CD8-positive, alpha-beta memory T cell (primary cell): ENCODE measurements around the gene GTPBP1. TPM values are rescaled to one million over a fixed set of nuclear protein-coding genes. Genes with fewer than 3 reads are reported as not detected.

Source experiments
- CTCF ChIA-PET: fragments of 350-600 bp; sonication (Branson Sonifier 250); formaldehyde crosslinking; loops from one replicate; lab custom pipeline; 2021; ENCODE audit warnings: antibody characterized with exemption; lab: Charles Lee
- POLR2A ChIA-PET: fragments of 350-600 bp; sonication (Branson Sonifier 250); formaldehyde crosslinking; loops from one replicate; lab custom pipeline; 2021; ENCODE audit warnings: antibody characterized with exemption; lab: Charles Lee
- DNase-seq, 5 donors: peaks; one replicate each; pipeline versions ENCODE4 v3.0.0 to v3.0.0-alpha.2; 2020 to 2022; ENCODE audit warnings: mixed read lengths in 1 of 5
- H3K27ac ChIP-seq: one replicate; pipeline ENCODE4 v1.7.0; 2013; ENCODE audit warnings: low read depth, mild to moderate bottlenecking, low read length, moderate library complexity
- H3K27me3 ChIP-seq: 2 replicates; pipeline ENCODE4 v1.7.0; 2013; ENCODE audit warnings: low read length, mild to moderate bottlenecking; ENCODE audit not compliant: insufficient read depth, poor library complexity, severe bottlenecking
- H3K36me3 ChIP-seq: 2 replicates; pipeline ENCODE4 v1.7.0; 2013; ENCODE audit warnings: mild to moderate bottlenecking, low read length, moderate library complexity; ENCODE audit not compliant: insufficient read depth
- H3K4me1 ChIP-seq: 2 replicates; pipeline ENCODE4 v1.7.0; 2013; ENCODE audit warnings: mild to moderate bottlenecking, low read length, moderate library complexity; ENCODE audit not compliant: insufficient read depth
- H3K4me3 ChIP-seq: 2 replicates; pipeline ENCODE4 v1.7.0; 2013; ENCODE audit warnings: mild to moderate bottlenecking, low read length
- H3K9me3 ChIP-seq: 2 replicates; pipeline ENCODE4 v1.7.0; 2013; ENCODE audit warnings: mild to moderate bottlenecking, low read length
- H3K27ac Mint-ChIP-seq, 8 donors: one replicate each; pipeline ENCODE4 v1.8.0; 2020 to 2021; ENCODE audit warnings: mixed read lengths in 8 of 8, mild to moderate bottlenecking in 6 of 8, inconsistent platforms in 3 of 8, moderate library complexity in 3 of 8
- H3K27me3 Mint-ChIP-seq, 2 donors: one replicate each; pipeline ENCODE4 v1.8.0; 2020 to 2021; ENCODE audit warnings: mixed read lengths in 2 of 2, mild to moderate bottlenecking in 1 of 2, moderate library complexity in 1 of 2
- H3K36me3 Mint-ChIP-seq, 3 donors: one replicate each; pipeline ENCODE4 v1.8.0; 2020 to 2021; ENCODE audit warnings: mixed read lengths in 3 of 3, inconsistent platforms in 1 of 3, mild to moderate bottlenecking in 1 of 3
- H3K4me1 Mint-ChIP-seq, 3 donors: one replicate each; pipeline ENCODE4 v1.8.0; 2020 to 2021; ENCODE audit warnings: mixed read lengths in 3 of 3, inconsistent platforms in 1 of 3, mild to moderate bottlenecking in 1 of 3
- H3K4me3 Mint-ChIP-seq, 7 donors: one replicate each; pipeline ENCODE4 v1.8.0; 2020 to 2021; ENCODE audit warnings: mixed read lengths in 7 of 7, mild to moderate bottlenecking in 6 of 7, moderate library complexity in 4 of 7, inconsistent platforms in 2 of 7
- H3K9me3 Mint-ChIP-seq, 5 donors: one replicate each; pipeline ENCODE4 v1.8.0; 2020 to 2022; ENCODE audit warnings: mixed read lengths in 5 of 5, mild to moderate bottlenecking in 3 of 5, moderate library complexity in 2 of 5, inconsistent platforms in 1 of 5
- polyA plus RNA-seq: library from polyadenylated mRNA; unstranded; fragments of 300-500 nt; fragmentation: Illumina TruSeq; gene quantifications from one replicate; pipeline ENCODE4 v1.2.3, GENCODE V29; 2021
- total RNA-seq, 2 experiments: library from RNA; stranded (reverse); gene quantifications; one replicate each; pipeline ENCODE4 v1.2.3, GENCODE V29; 2021

Gene GTPBP1
- total and polyA plus RNA-seq, 3 experiments from 2014 or later: 28.2 to 63.7 (median 62.7) TPM

DNA sequence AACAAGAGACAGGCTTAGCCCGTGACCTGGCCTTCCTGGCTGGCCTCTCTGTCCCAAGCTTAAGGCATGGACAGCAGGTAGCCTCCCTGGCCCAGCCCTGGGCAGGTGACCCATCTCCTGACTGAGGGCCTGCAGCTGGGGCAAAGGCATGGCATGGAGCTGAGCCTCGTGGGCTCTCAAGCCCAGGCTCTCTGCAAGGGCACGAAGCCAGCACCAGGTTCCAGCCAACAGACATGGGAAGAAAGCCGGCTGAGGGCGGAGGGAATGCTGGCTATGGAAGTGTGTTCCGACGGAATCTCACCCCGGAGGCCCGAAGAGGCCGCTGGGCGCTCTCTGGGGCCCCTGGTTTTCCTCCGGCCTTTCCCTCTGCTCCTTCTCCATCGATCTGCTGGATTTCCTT is 75.3 kb downstream of the GTPBP1 start:
- Histone ChIP-seq H3K36me3 (no peaks in the 10 kb centered on the region), H3K4me1 (no peaks in the 10 kb centered on the region), H3K27ac (no peak overlapping the region), H3K27me3 (no peaks in the 10 kb centered on the region), H3K4me3 (no peak overlapping the region), H3K9me3 (no peaks in the 10 kb centered on the region)
- H3K4me1 Mint-ChIP-seq: peaks cover 2 to 9% (median 4%) of the 10 kb centered on the region in 3 donors
- POLR2A ChIA-PET: no interaction called here
- H3K36me3 Mint-ChIP-seq: peaks cover 8 to 42% (median 8%) of the 10 kb centered on the region in 3 donors
- H3K4me3 Mint-ChIP-seq: no peak overlapping the region
- no peak for DNase-seq
- H3K27ac Mint-ChIP-seq: no peak overlapping the region
- H3K9me3 Mint-ChIP-seq: no peaks in the 10 kb centered on the region
- H3K27me3 Mint-ChIP-seq: no peaks in the 10 kb centered on the region
- CTCF ChIA-PET: interaction anchor here (1.0 to 1.5 kb wide), 2 partner anchors 12 to 88 kb away, joined by 3 to 4 read pairs; no protein-coding TSS in a partner anchor

DNA sequence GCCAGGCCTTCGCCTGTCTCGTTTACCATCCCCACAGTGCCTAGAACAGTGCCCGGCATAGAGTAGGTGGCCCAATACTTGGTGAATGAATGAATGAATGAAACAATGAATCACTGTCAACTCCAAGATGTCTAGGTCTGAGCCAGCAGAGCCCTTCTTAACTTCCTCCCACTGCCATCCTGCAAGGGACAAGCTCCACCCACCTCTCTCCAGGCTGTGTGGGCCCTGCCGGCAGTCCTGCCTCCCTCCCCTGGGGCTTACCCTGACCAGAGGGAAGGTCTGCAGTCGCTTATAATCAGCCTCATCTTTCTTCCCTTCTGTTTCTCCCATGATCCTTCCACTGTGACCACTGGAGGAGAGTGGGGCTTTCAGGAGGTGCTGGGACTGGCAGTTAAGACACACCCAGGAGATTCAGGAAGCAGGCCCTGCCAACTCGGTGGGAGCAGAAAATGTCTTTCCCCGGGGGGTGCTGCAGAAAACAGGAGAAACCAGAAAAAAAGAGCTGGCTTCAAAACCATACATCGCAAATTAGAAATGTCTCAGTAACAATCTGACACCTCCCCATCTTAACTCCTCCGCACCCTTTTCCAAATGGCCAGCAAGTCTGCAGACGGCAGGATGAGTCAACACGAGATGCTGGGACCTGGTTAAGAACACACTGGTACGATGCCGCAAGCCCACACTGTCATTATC is 76.8 kb downstream of the GTPBP1 start:
- no peaks in the 10 kb centered on the region for H3K4me1 ChIP-seq
- no peaks in the 10 kb centered on the region for H3K27me3 ChIP-seq
- peaks cover 2 to 9% (median 4%) of the 10 kb centered on the region in 3 donors for H3K4me1 Mint-ChIP-seq
- no peaks in the 10 kb centered on the region for H3K27me3 Mint-ChIP-seq
- POLR2A ChIA-PET: no interaction called here
- no peak overlapping the region for H3K4me3 ChIP-seq
- peaks cover 8 to 43% (median 8%) of the 10 kb centered on the region in 3 donors for H3K36me3 Mint-ChIP-seq
- H3K9me3 ChIP-seq: no peaks in the 10 kb centered on the region
- H3K27ac ChIP-seq: no peak overlapping the region
- no peaks in the 10 kb centered on the region for H3K36me3 ChIP-seq
- H3K4me3 Mint-ChIP-seq: no peak overlapping the region
- DNase-seq: no peak
- no peaks in the 10 kb centered on the region for H3K9me3 Mint-ChIP-seq
- peak overlapping the region in 2 of 8 donors; percentile 30 to 66 for H3K27ac Mint-ChIP-seq
- CTCF ChIA-PET: no interaction called here

Other genes starting within 250 kb of the GTPBP1 start
- gene KDELR3, start 237.8 kb upstream of the GTPBP1 start, total RNA-seq: under 1 TPM; 0.13 to 0.33 TPM
- 0.45 TPM for gene KDELR3, start 237.8 kb upstream of the GTPBP1 start, polyA plus RNA-seq
- 100 to 1,000 TPM; 358 to 369 TPM for gene DDX17, start 199.6 kb upstream of the GTPBP1 start, total RNA-seq
- 41.4 TPM for gene DDX17, start 199.6 kb upstream of the GTPBP1 start, polyA plus RNA-seq
- 10 to 100 TPM; 10.9 to 17.2 TPM for gene DMC1, start 135.8 kb upstream of the GTPBP1 start, total RNA-seq
- gene DMC1, start 135.8 kb upstream of the GTPBP1 start, polyA plus RNA-seq: not detected
- gene FAM227A, start 49.6 kb upstream of the GTPBP1 start, total RNA-seq: under 1 TPM; 0.75 to 0.92 TPM
- gene FAM227A, start 49.6 kb upstream of the GTPBP1 start, polyA plus RNA-seq: 0.08 TPM
- gene CBY1, start 49.3 kb upstream of the GTPBP1 start, total RNA-seq: 10 to 100 TPM; 14.0 to 15.1 TPM
- gene CBY1, start 49.3 kb upstream of the GTPBP1 start, polyA plus RNA-seq: 7.6 TPM
- 100 to 1,000 TPM; 207 to 210 TPM for gene TOMM22, start 24.0 kb upstream of the GTPBP1 start, total RNA-seq
- 61.4 TPM for gene TOMM22, start 24.0 kb upstream of the GTPBP1 start, polyA plus RNA-seq
- gene JOSD1, start 5.0 kb upstream of the GTPBP1 start, total RNA-seq: 10 to 100 TPM; 86.0 to 96.4 TPM
- gene JOSD1, start 5.0 kb upstream of the GTPBP1 start, polyA plus RNA-seq: 9.3 TPM
- gene SUN2, start 50.1 kb downstream of the GTPBP1 start, total RNA-seq: 100 to 1,000 TPM; 168 to 185 TPM
- 753 TPM for gene SUN2, start 50.1 kb downstream of the GTPBP1 start, polyA plus RNA-seq
- gene DNAL4, start 88.2 kb downstream of the GTPBP1 start, total RNA-seq: 1 to 10 TPM; 9.1 to 9.6 TPM
- gene DNAL4, start 88.2 kb downstream of the GTPBP1 start, polyA plus RNA-seq: 12.3 TPM
- gene NPTXR, start 138.1 kb downstream of the GTPBP1 start, total RNA-seq: 1 to 10 TPM; 5.9 to 6.3 TPM
- 1.0 TPM for gene NPTXR, start 138.1 kb downstream of the GTPBP1 start, polyA plus RNA-seq
- gene CBX6, start 166.3 kb downstream of the GTPBP1 start, total RNA-seq: 100 to 1,000 TPM; 159 to 171 TPM
- gene CBX6, start 166.3 kb downstream of the GTPBP1 start, polyA plus RNA-seq: 10.8 TPM